Astrocyte of the spinal cord (primary cell): Measurements from ENCODE around the gene STXBP5.
A peak's percentile ranks its signal among the peaks of the same experiment; 100 is the strongest.

ENCODE experiments used
- DNase-seq: peaks from one replicate; pipeline ENCODE4 v3.0.0; 2011; ENCODE audit warnings: low read depth, low spot score
- H3K4me3 ChIP-seq: 2 replicates; pipeline ENCODE4 v1.5.1; 2011; ENCODE audit warnings: low read depth, mild to moderate bottlenecking, low read length, moderate library complexity
- CTCF ChIP-seq: IDR thresholded peaks from 2 replicates; pipeline ENCODE4 v1.5.1; 2012; ENCODE audit warnings: low read depth, mild to moderate bottlenecking, low read length, inconsistent platforms
- in situ Hi-C: cut with HindIII; loops from 2 replicates; pipeline ENCODE4 v1.10.0; 2017; ENCODE audit warnings: low sequenced_read_pairs

Gene STXBP5

GRCh38 chr6:147311218-147311617 is 107.0 kb downstream of the STXBP5 start:
- in situ Hi-C loops = no loop called here
- no peak for TF ChIP-seq CTCF
- H3K4me3 ChIP-seq = no peak overlapping the region
- peak; percentile 3 for DNase-seq

- in situ Hi-C loops = no loop called here
- DNase-seq = no peak
- TF ChIP-seq CTCF = no peak
- H3K4me3 ChIP-seq = no peak overlapping the region
Observed at GRCh38 chr6:147321260-147321659, 117.0 kb downstream of the STXBP5 start.

GRCh38 chr6:147322299-147323162 is 118.3 kb downstream of the STXBP5 start:
- TF ChIP-seq CTCF = no peak
- DNase-seq = no peak
- H3K4me3 ChIP-seq = no peak overlapping the region
- in situ Hi-C loops = no loop called here

GRCh38 chr6:147325557-147325956 is 121.3 kb downstream of the STXBP5 start:
- H3K4me3 ChIP-seq = no peak overlapping the region
- DNase-seq = no peak
- no peak for TF ChIP-seq CTCF
- in situ Hi-C loops = no loop called here

GRCh38 chr6:147331401-147331800 is 127.2 kb downstream of the STXBP5 start:
- TF ChIP-seq CTCF = no peak
- in situ Hi-C loops = no loop called here
- H3K4me3 ChIP-seq = no peak overlapping the region
- DNase-seq = no peak

- no peak for TF ChIP-seq CTCF
- in situ Hi-C loops = no loop called here
- DNase-seq = no peak
- H3K4me3 ChIP-seq = no peak overlapping the region
Observed at GRCh38 chr6:147337921-147338320, 133.7 kb downstream of the STXBP5 start.
